NK-92 treated with Interleukin-12 subunit alpha and Interleukin-12 subunit beta, amount 100 ng/mL, for 24 hours (cell line): ENCODE measurements around the gene SMYD3.
"Not testable (repeated sequence)": the region's sequence is repeated elsewhere in the genome, so short reads cannot be mapped to it uniquely, and the experiment has no call there.

Source experiments
- DNase-seq: peaks from one replicate; lab custom pipeline; 2025; lab: John Stamatoyannopoulos, UW

SMYD3 gene

GRCh38 chr1:245771511-245772281 lies 735.4 kb downstream of the SMYD3 start:
- DNase-seq, result no peak

DNA sequence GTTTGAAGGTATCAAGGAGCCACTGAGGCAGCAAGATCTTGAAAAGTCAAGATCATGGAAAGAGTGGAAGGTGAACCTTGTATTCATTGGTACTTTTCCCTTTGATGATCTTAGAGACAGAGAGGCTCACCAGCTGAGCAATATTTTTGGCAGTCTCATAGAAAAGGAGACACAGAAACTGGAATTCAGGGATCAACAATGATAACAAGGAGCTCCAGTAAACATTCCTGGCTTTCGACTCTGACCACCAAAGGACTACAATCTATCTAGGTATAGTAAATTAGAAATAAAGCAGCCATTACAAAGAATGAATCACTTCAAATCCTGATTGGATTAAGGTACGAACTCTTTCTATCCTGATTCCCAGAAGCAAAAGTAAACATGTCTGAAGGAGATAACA lies 736.9 kb downstream of the SMYD3 start:
- no peak for DNase-seq

DNA sequence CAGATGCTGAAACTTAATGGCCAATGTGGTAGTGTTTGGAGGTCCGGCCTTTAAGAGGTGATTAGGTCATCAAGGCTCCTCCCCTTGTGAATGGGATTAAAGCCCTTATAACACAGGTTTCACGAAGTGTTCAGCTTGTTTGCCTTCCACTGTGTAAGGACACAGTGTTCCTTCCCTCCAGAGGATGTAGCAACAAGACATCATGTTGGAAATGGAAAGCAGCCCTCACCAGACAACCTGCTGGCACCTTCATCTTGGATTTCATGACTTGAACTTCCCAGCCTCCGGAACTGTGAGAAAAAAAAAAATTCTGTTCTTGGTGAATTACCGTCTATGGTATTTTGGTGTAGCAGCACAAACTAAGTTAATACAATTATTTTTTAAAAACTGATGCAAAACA lies 738.5 kb downstream of the SMYD3 start:
- no peak for DNase-seq

GRCh38 chr1:245765230-245766000 lies 741.7 kb downstream of the SMYD3 start:
- DNase-seq, result no peak

GRCh38 chr1:245763873-245764331 lies 743.2 kb downstream of the SMYD3 start:
- no peak for DNase-seq

DNA sequence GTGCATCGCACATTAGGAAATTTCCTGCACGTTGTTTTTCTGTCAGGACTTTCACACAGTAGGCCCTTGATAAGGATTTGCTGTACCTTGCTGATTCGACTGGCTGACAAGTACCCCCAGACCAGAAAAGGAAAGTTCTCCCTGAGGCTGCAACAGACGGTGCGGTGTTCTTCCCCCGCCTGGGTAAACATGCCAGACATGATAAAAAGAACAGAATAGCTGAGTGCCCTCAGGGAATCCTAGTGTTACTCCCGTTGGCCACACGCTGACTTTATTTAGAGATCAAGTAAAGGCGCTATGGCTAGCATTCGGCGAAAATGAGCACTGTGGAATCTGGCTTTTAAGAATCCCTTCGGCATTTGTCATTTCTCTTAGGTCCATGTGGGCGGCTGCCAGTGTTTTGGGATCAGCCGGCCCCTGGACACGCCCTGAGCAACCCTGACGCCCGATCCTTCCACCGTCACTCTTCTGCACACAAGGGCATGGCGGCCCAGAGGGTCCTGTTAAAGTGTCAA lies 744.6 kb downstream of the SMYD3 start:
- DNase-seq, result no peak

DNA sequence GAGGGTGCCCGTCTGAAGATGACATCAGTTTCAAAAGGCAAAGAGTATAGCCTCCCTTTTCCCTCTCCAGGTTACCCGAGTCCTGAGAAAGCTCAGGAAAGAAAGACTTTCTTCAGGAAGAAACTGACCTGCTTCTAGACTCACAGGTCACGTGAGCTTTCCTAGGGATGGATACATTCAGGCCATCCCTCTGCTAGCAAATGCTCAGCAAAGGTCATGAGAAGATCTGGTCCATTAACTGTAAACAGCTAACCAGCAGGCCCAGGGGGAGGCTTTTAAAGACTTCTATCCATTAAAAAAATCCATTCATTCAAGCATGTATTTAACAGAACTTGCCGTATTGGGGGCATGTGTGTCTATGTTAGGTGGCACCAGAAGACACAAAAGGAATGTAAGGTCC lies 746.8 kb downstream of the SMYD3 start:
- DNase-seq, result no peak

DNA sequence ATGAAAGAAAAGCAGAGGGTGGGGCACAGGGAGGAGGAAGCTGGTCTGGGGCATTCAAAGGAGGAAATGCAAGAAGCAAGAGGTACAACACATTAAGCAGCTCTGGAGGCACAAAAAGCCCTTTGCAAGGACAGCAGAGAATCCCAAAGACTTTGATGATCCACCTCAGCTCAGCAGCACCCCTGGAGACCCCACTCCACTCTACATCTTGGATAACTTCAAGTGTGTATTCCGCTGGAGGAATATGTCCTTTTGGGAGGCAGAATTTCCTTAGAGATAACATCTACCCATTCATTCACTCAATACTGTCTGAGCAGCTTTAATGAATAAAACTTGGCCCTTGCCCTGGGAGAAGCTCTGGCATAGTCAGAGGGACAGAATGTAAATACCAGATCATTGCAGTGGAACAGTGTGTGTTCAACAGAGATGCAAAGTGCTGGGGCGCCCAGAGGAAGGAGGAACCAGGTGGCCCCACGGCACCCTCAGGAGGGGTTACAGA lies 752.6 kb downstream of the SMYD3 start:
- no peak for DNase-seq

DNA sequence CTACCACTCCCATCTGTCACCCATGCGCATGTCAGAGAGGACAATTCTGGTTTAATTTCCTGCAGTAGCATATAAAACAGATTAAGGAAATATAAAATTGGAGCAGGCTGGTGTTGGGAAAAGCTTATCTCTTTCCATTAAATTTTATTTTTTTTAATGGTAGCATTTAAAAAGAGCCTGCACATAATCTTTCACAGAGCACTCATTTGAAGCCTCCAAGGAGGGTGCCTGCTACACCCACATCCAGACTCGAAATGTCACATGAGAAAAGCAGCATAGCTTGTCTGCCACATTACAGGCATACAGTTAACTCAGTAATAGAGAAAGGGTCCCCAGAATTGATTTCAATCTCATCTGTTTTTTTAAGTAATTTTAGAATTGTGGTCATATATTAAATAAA lies 753.3 kb downstream of the SMYD3 start:
- DNase-seq, result no peak

- no peak for DNase-seq
Observed at GRCh38 chr1:245752561-245752960, 754.5 kb downstream of the SMYD3 start.

DNA sequence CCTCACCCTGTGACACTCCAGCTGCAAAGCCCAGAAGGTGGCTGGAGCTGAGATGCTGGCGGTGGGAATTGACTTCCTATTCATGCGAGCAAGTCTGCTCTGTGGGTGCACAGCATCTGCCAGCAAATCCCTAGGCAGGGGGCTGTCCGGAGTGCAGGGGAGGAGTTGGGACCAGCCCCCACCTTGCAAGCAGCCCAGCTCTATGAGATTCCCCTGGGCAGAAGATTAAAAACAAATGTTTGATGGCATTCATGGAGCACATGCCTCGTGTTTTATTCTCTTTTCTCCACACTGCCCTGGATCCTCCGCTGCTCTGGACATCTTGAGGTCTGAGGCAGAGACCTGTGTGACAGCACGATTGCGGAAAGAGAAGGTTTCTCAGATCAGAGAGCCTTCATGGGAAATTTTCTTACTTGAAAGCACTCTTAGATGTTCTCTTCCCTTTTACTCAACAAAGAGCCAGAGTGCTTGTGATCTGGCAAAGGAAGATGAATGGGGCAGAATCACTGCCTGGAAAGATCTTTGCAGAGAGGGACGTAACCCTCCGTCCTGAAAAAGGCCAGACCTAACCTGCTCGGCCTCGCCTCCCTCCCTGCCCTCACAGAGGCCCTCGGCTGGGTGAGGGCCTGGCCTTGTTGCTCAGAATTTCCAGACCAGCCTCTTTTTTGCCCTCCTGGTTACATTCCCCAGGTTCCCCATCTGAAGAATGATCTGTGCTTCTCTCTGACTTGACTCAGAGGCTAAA lies 755.2 kb downstream of the SMYD3 start:
- no peak for DNase-seq

GRCh38 chr1:245751116-245751515 lies 756.0 kb downstream of the SMYD3 start:
- no peak for DNase-seq

DNA sequence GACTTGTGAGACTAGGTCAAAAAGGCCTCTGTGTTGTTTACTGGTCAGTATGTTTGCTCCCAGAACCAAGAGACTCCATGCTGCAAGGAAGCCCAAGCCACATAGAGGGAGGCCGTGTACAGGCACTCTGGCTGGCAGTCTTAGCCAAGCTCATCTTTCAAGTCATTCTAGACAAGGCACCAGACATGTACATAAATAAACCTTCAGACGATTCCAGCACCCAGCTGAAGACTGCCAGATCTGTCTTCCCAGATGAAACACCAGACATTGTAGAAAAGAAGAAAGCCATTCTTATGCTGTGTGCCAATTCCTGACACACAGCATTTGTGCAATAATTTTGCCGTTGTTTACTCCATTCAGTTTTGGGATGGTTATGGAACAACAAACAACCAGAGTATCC lies 756.8 kb downstream of the SMYD3 start:
- no peak for DNase-seq

- no peak for DNase-seq
Observed at GRCh38 chr1:245749053-245749452, 758.0 kb downstream of the SMYD3 start.

DNA sequence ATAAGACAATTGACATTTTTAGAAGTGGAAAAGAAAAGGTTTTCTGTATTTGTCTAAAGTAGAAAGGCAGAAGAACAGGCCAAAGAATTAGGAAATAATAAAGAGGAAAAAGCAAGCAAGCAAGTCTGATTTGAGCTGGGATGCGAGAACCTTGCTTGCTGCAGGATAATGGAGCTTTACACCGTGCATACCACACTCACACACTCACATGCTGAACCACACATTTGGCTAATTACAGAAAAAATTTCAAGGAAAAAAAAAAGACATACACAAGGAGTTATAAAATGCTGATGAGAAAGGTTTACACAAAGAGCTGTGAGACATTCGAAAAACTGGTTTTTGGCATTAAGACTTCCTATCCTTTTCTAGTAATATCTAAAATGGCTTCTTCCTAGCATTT lies 758.4 kb downstream of the SMYD3 start:
- DNase-seq, result no peak

GRCh38 chr1:245748240-245748639 lies 758.8 kb downstream of the SMYD3 start:
- DNase-seq, result no peak

DNA sequence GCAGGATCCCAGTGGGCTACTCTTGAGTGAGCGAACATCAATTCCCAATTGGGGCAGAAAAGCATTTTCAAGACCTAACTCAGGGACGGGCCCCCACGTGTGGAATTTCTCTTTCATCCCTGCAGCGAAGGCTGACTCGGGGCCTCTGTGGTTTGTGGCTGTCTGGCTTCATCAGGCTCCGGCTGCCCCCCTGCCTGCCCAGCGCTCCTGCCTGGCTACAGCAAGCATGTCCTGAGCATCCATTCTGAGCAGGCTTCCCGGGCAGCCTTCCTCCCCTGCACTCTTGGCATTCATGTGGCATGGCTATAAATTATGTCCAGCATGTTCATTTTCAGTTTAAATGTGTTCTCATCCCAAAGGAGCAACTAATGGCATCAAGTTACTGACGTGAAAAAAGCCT lies 764.2 kb downstream of the SMYD3 start:
- DNase-seq, result no peak

- not testable (repeated sequence) for DNase-seq
Observed at GRCh38 chr1:245740336-245740735, 766.7 kb downstream of the SMYD3 start.

- DNase-seq, result no peak
Observed at GRCh38 chr1:245730801-245731200, 776.3 kb downstream of the SMYD3 start.

DNA sequence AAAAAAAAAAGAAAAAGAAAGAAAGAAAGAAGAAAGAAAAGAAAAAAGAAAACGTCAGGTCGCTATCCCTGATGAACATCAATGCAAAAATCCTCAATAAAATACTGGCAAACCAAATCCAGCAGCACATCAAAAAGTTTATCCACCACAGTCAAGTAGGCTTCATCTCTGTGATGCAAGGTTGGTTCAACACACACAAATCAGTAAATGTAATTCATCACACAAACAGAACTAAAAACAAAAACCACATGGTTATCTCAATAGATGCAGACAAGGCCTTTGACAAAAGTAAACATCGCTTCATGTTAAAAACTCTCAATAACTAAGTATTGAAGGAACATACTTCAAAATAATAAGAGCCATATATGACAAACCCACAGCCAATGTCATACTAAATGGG lies 779.0 kb downstream of the SMYD3 start:
- not testable (repeated sequence) for DNase-seq

GRCh38 chr1:245721488-245721887 lies 785.6 kb downstream of the SMYD3 start:
- no peak for DNase-seq

DNA sequence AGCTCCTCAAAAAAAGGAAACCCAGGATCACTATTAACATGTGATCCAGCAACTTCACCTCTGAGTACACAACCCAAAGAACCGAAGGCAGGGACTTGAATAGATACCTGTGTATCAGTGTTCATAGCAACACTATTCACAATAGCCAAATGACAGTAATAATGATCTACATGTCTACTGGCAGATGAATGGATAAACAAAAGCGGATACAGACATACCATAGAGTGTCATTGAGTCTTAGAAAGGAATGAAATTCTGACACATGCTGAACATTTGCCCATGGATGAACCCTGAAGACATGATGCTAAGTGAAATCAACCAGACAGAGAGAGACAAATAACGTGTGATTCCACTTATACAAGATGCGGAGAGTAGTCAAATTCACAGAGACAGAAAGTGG lies 788.1 kb downstream of the SMYD3 start:
- DNase-seq, result no peak
